CD4-positive, alpha-beta memory T cell (primary cell): Measurements from ENCODE around the gene PNMA1. TPM values are rescaled to one million over a fixed set of nuclear protein-coding genes. Genes with fewer than 3 reads are reported as not detected.

Source experiments
- CTCF ChIA-PET: fragments of 350-600 bp; sonication (Branson Sonifier 250); formaldehyde crosslinking; loops from one replicate; lab custom pipeline; 2021; ENCODE audit warnings: inconsistent platforms; ENCODE audit not compliant: partially characterized antibody; lab: Charles Lee
- POLR2A ChIA-PET: fragments of 350-600 bp; sonication (Branson Sonifier 250); formaldehyde crosslinking; loops from one replicate; lab custom pipeline; 2021; ENCODE audit not compliant: partially characterized antibody; lab: Charles Lee
- DNase-seq, 5 donors: peaks; one replicate each; pipeline versions ENCODE4 v3.0.0 to v3.0.0-alpha.2; 2020 to 2022; ENCODE audit warnings: mixed read lengths in 1 of 5
- H3K27ac ChIP-seq: one replicate; pipeline ENCODE4 v1.7.0; 2013; ENCODE audit warnings: low read depth, low read length
- H3K27me3 ChIP-seq: 2 replicates; pipeline ENCODE4 v1.7.0; 2013; ENCODE audit warnings: mild to moderate bottlenecking, low read length, moderate library complexity; ENCODE audit not compliant: insufficient read depth
- H3K36me3 ChIP-seq: 2 replicates; pipeline ENCODE4 v1.7.0; 2013; ENCODE audit warnings: mild to moderate bottlenecking, low read length, moderate library complexity; ENCODE audit not compliant: insufficient read depth
- H3K4me1 ChIP-seq: 2 replicates; pipeline ENCODE4 v1.7.0; 2013; ENCODE audit warnings: mild to moderate bottlenecking, low read length, moderate library complexity; ENCODE audit not compliant: insufficient read depth
- H3K4me3 ChIP-seq, 2 donors: one replicate each; pipeline ENCODE4 v1.7.0; 2013; ENCODE audit warnings: low read length in 2 of 2, mild to moderate bottlenecking in 1 of 2
- H3K9me3 ChIP-seq, 2 donors: one replicate each; pipeline ENCODE4 v1.7.0; 2013; ENCODE audit warnings: low read length in 2 of 2, control low read depth in 1 of 2; ENCODE audit not compliant: control insufficient read depth in 1 of 2
- H3K27ac Mint-ChIP-seq, 7 donors: one replicate each; pipeline ENCODE4 v1.8.0; 2020 to 2021; ENCODE audit warnings: mixed read lengths in 7 of 7, mild to moderate bottlenecking in 6 of 7, inconsistent platforms in 3 of 7, moderate library complexity in 3 of 7
- H3K27me3 Mint-ChIP-seq, 2 donors: one replicate each; pipeline ENCODE4 v1.8.0; 2020 to 2021; ENCODE audit warnings: mixed read lengths in 2 of 2
- H3K36me3 Mint-ChIP-seq, 2 donors: one replicate each; pipeline ENCODE4 v1.8.0; 2020 to 2021; ENCODE audit warnings: mixed read lengths in 2 of 2, inconsistent platforms in 1 of 2, mild to moderate bottlenecking in 1 of 2
- H3K4me1 Mint-ChIP-seq, 4 donors: one replicate each; pipeline ENCODE4 v1.8.0; 2020 to 2021; ENCODE audit warnings: mixed read lengths in 4 of 4, mild to moderate bottlenecking in 1 of 4
- H3K4me3 Mint-ChIP-seq, 8 donors: one replicate each; pipeline ENCODE4 v1.8.0; 2020 to 2021; ENCODE audit warnings: mixed read lengths in 8 of 8, mild to moderate bottlenecking in 7 of 8, moderate library complexity in 6 of 8, inconsistent platforms in 3 of 8
- H3K9me3 Mint-ChIP-seq, 8 donors: one replicate each; pipeline ENCODE4 v1.8.0; 2020 to 2021; ENCODE audit warnings: mixed read lengths in 8 of 8, mild to moderate bottlenecking in 5 of 8, inconsistent platforms in 3 of 8, moderate library complexity in 1 of 8
- intact Hi-C: fragments of 100-400 bp; cut with micrococcal nuclease; formaldehyde crosslinking; loops from one replicate; pipeline ENCODE4 v1.15.1; 2023
- polyA plus RNA-seq, 2 donors: library from polyadenylated mRNA; unstranded; fragments of 300-500 nt; fragmentation: Illumina TruSeq; gene quantifications; one replicate each; pipeline ENCODE4 v1.2.3, GENCODE V29; 2021
- total RNA-seq, 2 experiments: library from RNA; stranded (reverse); gene quantifications; one replicate each; pipeline ENCODE4 v1.2.3, GENCODE V29; 2021

PNMA1 gene
- total and polyA plus RNA-seq, 4 experiments from 2014 or later, result 47.8 to 59.3 (median 54.8) TPM

DNA sequence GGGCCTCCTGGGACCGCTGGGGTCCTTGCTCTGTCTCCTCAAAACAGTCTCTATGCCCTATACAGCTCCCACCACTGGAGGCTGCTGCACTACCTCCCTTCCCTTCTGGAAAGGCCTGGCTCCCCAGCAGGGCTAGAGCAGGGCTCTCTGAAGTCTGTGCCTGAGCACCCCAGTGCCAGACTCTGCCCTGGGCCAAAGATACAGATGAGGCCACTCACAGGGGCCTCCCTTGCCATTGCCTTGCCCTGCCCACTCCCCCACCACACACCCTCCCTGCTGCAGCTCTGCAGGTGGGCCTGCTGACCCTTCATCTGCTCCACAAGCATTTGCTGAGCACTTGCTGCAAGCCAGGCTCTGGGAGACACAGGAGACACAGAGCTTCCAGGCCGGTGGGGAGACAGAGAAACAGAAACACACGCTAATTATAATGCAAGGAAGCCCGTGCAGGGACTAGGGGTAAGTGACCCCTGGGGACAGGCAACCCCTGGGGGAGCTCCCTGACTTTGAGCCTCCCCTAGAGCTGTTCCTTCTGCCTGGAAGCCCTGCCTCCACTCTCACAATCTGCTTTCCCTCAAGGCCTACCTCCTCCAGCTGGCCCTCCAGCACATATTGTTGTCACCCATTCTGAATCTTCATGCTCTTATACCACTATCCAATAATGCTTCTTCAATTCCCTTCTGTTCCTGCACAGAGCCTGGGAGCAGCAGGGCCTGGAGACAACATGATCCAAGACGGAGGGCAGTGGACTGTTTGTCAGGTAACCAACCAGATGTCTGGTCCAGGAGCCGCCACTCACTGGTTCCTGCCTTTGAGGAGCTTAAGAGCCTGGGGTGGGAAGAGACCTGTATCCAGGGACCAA is 32.6 kb upstream of the PNMA1 start:
- Histone ChIP-seq H3K9me3 (no peaks in the 10 kb centered on the region), H3K4me3 (no peak overlapping the region), H3K27me3 (no peaks in the 10 kb centered on the region), H3K4me1 (peaks cover 99% of the 10 kb centered on the region), H3K27ac (no peak overlapping the region), H3K36me3 (no peaks in the 10 kb centered on the region)
- ChIA-PET POLR2A (interaction anchor here (0.9 to 10.9 kb wide), 7 partner anchors 9 to 40 kb away, joined by 3 to 421 read pairs (median 5); a partner anchor contains a TSS), CTCF (interaction anchor here (1.0 to 11.0 kb wide), 5 partner anchors 7 to 45 kb away, joined by 3 to 121 read pairs (median 82); a partner anchor contains a TSS)
- no peaks in the 10 kb centered on the region for H3K27me3 Mint-ChIP-seq
- intact Hi-C loops, result no loop called here
- H3K36me3 Mint-ChIP-seq, result peaks cover 0 to 3% of the 10 kb centered on the region in 2 donors
- no peak for DNase-seq
- peak overlapping the region in 5 of 8 donors; percentile 22 to 59 (median 53) for H3K4me3 Mint-ChIP-seq
- no peaks in the 10 kb centered on the region for H3K9me3 Mint-ChIP-seq
- H3K4me1 Mint-ChIP-seq, result peaks cover 76 to 100% (median 90%) of the 10 kb centered on the region in 4 donors
- peak overlapping the region; percentile 32 to 98 (median 78) for H3K27ac Mint-ChIP-seq

DNA sequence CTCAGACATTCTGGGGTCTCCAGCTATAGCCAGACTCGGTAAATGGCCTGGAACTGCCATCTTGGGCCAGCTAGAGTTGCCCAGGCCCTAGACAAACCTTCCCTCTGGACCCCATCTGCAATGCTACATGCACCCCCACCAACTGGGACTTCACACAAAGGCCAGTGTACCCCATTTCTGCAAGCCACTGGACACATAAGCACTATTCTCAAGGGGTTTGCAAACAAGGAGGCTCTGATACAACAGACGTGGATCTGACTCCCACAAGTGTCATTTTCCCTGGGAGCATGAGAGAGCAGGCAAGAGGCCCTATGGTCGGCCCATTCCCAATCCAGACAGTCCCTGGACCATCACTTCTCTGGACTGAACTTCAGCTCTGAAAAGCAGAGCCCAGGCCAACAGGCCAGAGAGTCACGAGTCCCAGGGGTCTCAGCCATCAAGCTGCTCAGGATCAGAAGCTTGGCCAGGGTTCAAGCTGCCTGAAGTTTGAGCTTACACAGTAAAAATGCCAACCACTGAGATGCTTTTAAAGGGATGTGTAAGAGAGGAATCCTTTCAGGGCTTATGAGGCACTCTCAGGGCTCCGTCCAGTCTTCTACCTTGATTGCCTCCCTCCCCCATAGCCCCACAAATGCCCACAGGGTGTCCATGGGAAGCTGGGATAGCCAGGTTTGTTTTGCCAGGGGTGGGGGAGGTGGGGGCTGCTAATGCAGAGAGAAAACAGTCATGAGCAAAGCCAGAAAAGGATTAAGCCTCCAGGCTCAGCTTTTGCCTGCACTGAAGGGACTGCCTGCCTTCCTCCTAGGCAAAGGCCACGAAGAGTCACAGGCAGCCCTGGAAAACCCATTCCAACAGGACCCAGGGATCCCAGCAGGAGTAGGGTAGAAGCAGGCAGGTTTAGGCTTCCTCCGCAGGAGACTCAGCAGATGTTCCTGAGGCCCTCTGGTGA is 31.7 kb upstream of the PNMA1 start:
- Mint-ChIP-seq H3K36me3 (peaks cover 3 to 5% of the 10 kb centered on the region in 2 donors), H3K4me3 (peak overlapping the region in 5 of 8 donors; percentile 17 to 90 (median 85)), H3K27me3 (no peaks in the 10 kb centered on the region), H3K27ac (peak overlapping the region; percentile 93 to 98 (median 95)), H3K4me1 (peaks cover 76 to 100% (median 90%) of the 10 kb centered on the region in 4 donors), H3K9me3 (no peaks in the 10 kb centered on the region)
- H3K27me3 ChIP-seq, result no peaks in the 10 kb centered on the region
- peaks cover 99% of the 10 kb centered on the region for H3K4me1 ChIP-seq
- H3K36me3 ChIP-seq, result no peaks in the 10 kb centered on the region
- no peak for DNase-seq
- CTCF ChIA-PET, result interaction anchor here (0.9 to 11.0 kb wide), 8 partner anchors 8 to 54 kb away, joined by 3 to 121 read pairs (median 5); a partner anchor contains a TSS
- H3K4me3 ChIP-seq, result no peak overlapping the region
- H3K27ac ChIP-seq, result peak overlapping the region; percentile 66
- POLR2A ChIA-PET, result interaction anchor here (1.0 to 10.9 kb wide), 6 partner anchors 10 to 41 kb away, joined by 3 to 421 read pairs (median 6); a partner anchor contains a TSS
- intact Hi-C loops, result no loop called here
- H3K9me3 ChIP-seq, result no peaks in the 10 kb centered on the region

DNA sequence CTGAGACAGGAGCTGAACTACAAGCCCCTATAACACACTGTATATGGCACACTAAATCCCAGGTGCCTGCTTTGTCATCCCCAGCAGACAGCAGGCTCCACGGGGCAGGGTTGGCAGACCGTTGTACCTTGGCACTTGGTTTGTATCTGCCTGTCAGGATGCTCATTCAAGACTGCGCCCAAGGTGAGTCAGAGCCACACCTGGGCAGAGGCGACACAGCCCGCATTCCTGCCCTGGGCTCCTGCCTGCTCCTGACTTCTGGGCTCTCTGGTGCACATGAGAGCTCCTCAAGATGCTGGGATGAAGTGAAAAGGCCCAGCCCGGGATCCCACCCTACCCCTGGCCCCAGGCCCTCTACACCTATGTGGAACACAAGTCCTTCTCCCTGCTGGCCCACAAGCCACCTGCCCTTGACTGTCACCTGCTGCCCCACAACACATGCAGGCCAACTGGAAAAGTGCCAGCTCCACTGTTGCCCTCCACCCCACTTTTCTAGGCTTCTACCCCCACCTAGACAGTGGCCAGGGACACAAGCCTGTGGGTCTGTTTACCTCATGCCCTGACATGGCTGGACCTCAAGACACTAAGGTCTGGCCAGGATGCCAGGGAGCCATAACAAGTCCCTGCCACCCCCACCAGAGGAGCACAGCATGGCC is 30.8 kb upstream of the PNMA1 start:
- H3K36me3 ChIP-seq, result no peaks in the 10 kb centered on the region
- ChIA-PET POLR2A (interaction anchor here (0.7 to 10.9 kb wide), 7 partner anchors 11 to 42 kb away, joined by 3 to 421 read pairs (median 6); a partner anchor contains a TSS), CTCF (interaction anchor here (0.6 to 11.0 kb wide), 8 partner anchors 9 to 82 kb away, joined by 3 to 121 read pairs (median 6); a partner anchor contains a TSS)
- H3K27me3 ChIP-seq, result no peaks in the 10 kb centered on the region
- Mint-ChIP-seq H3K4me1 (peaks cover 74 to 100% (median 87%) of the 10 kb centered on the region in 4 donors), H3K9me3 (no peaks in the 10 kb centered on the region), H3K4me3 (peak overlapping the region; percentile 31 to 90 (median 86)), H3K27me3 (no peaks in the 10 kb centered on the region), H3K36me3 (peaks cover 3 to 5% of the 10 kb centered on the region in 2 donors), H3K27ac (peak overlapping the region; percentile 93 to 98 (median 95))
- intact Hi-C loops, result no loop called here
- no peak overlapping the region for H3K4me3 ChIP-seq
- no peaks in the 10 kb centered on the region for H3K9me3 ChIP-seq
- H3K4me1 ChIP-seq, result peaks cover 99% of the 10 kb centered on the region
- peak overlapping the region; percentile 66 for H3K27ac ChIP-seq
- DNase-seq, result peak in 1 of 5 donors; percentile 54

DNA sequence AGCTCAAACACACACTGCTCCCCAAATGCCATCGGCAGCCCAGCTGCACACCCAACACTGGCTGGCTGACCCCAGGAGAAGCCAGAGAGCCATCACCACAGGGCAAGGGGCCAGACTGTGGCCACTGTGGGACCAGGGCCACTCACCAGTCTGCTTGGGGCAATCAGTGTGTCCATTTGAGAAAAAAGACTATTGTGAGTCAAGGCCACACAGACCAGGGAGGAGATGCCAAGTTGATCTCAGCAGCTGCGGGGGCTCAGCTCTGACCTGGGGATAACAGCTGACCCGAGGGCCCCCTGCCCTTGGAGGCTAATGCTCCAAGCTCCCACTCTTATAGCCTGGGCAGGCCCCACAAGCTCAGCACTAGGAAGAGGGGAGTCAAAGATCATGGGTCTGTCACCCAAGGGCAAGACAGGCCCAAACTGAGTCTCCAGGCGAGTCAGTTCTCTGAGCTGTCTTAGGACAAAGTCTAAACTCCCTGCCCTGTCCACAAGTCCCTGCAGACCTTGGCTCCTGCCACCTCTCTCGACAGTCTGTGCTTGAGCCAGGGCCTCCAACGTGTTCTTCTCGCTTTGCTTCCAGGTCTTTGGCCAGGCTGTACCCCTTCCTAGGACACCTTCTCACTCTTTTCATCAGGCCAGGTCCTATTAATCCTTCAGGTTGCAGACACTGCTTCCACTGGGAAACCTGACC is 30.1 kb upstream of the PNMA1 start:
- peak overlapping the region; percentile 12 to 55 for H3K4me3 ChIP-seq
- CTCF ChIA-PET, result interaction anchor here (0.6 to 11.0 kb wide), 9 partner anchors 9 to 83 kb away, joined by 3 to 121 read pairs (median 6); a partner anchor contains a TSS

DNA sequence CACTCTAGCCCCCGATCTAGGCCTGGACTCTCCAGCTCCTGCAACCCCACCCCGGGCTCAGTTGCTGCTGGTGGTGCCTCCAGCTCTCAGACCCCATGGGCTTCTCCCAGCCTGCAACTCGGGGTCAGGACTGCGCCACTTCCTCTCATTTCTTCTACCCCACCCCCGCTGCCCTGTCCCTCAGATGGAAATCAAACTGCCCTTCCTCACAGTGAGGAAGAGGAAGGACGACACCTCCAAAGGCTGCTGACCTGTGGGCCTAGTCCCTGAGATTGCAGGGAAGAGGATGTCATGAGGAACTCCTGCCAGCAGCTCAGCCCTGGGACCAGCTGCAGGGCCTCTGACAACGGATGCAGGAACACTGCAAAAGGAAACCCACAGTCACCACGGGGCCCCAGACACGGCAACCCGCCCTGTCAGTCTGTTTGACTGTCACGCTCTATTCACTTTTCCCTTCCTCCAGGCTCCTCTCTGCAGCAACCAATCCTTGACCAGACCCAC is 29.3 kb upstream of the PNMA1 start:
- Mint-ChIP-seq H3K4me1 (peaks cover 61 to 94% (median 77%) of the 10 kb centered on the region in 4 donors), H3K36me3 (peaks cover 3 to 10% of the 10 kb centered on the region in 2 donors), H3K4me3 (peak overlapping the region; percentile 79 to 90 (median 86)), H3K27ac (peak overlapping the region; percentile 93 to 98 (median 95)), H3K9me3 (no peaks in the 10 kb centered on the region), H3K27me3 (no peaks in the 10 kb centered on the region)
- H3K27ac ChIP-seq, result peak overlapping the region; percentile 66
- intact Hi-C loops, result loop anchor here (1.0 to 2.0 kb wide), 3 partner anchors 15 to 43 kb away; partner anchors contain the start of gene PNMA1
- DNase-seq, result peak; percentile 53 to 80 (median 66)
- peaks cover 95% of the 10 kb centered on the region for H3K4me1 ChIP-seq
- no peaks in the 10 kb centered on the region for H3K27me3 ChIP-seq
- H3K9me3 ChIP-seq, result no peaks in the 10 kb centered on the region
- POLR2A ChIA-PET, result interaction anchor here (1.1 to 10.9 kb wide), 11 partner anchors 9 to 252 kb away, joined by 3 to 421 read pairs (median 8); partner anchors contain the start of genes COQ6, FAM161B, PNMA1 and PTGR2
- CTCF ChIA-PET, result interaction anchor here (1.1 to 11.0 kb wide), 8 partner anchors 10 to 53 kb away, joined by 3 to 121 read pairs (median 14); a partner anchor contains a TSS
- H3K36me3 ChIP-seq, result peaks cover 12% of the 10 kb centered on the region
- H3K4me3 ChIP-seq, result peak overlapping the region; percentile 5 to 55

More for the DNA sequence above, 30.1 kb upstream of the PNMA1 start:
- Mint-ChIP-seq H3K4me3 (peak overlapping the region; percentile 79 to 90 (median 86)), H3K9me3 (no peaks in the 10 kb centered on the region), H3K27ac (peak overlapping the region; percentile 93 to 98 (median 95)), H3K4me1 (peaks cover 67 to 99% (median 84%) of the 10 kb centered on the region in 4 donors), H3K36me3 (peaks cover 3 to 5% of the 10 kb centered on the region in 2 donors), H3K27me3 (no peaks in the 10 kb centered on the region)
- POLR2A ChIA-PET, result interaction anchor here (0.7 to 10.9 kb wide), 9 partner anchors 10 to 206 kb away, joined by 3 to 421 read pairs (median 23); partner anchors contain the start of genes COQ6, FAM161B and PNMA1
- Histone ChIP-seq H3K27me3 (no peaks in the 10 kb centered on the region), H3K9me3 (no peaks in the 10 kb centered on the region), H3K27ac (peak overlapping the region; percentile 66), H3K4me1 (peaks cover 100% of the 10 kb centered on the region), H3K36me3 (peaks cover 5% of the 10 kb centered on the region)
- DNase-seq, result peak in 1 of 5 donors; percentile 30
- intact Hi-C loops, result no loop called here
